Fibroblast of villous mesenchyme (primary cell): ENCODE measurements around the gene TRUB2. TPM values are rescaled to one million over a fixed set of nuclear protein-coding genes. Genes with fewer than 3 reads are reported as not detected.
"Not testable (repeated sequence)": the region's sequence is repeated elsewhere in the genome, so short reads cannot be mapped to it uniquely, and the experiment has no call there.

Source experiments
- DNase-seq: peaks from one replicate; pipeline ENCODE4 v3.0.0-alpha.2; 2010; ENCODE audit warnings: low read depth
- H3K4me3 ChIP-seq: 2 replicates; pipeline ENCODE4 v1.5.1; 2011; ENCODE audit warnings: low read depth, mild to moderate bottlenecking, low read length
- CTCF ChIP-seq: IDR thresholded peaks from 2 replicates; pipeline ENCODE4 v1.5.1; 2012; ENCODE audit warnings: low read depth, mild to moderate bottlenecking, low read length; ENCODE audit not compliant: insufficient read depth
- total RNA-seq: library from RNA; depleted of rRNA; stranded (reverse); fragments of >200 nt; gene quantifications from 2 replicates; pipeline ENCODE4 v1.2.3, GENCODE V29; 2012

TRUB2 gene
- total RNA-seq, 1 donor = 17.7 TPM

- no peak overlapping the region for H3K4me3 ChIP-seq
- no peak for TF ChIP-seq CTCF
- DNase-seq = no peak
Observed at GRCh38 chr9:128280084-128280622, 42.1 kb downstream of the TRUB2 start.

GRCh38 chr9:128279088-128280073 is 42.9 kb downstream of the TRUB2 start:
- not testable (repeated sequence) for H3K4me3 ChIP-seq
- peak; percentile 63 for DNase-seq

GRCh38 chr9:128276574-128277270 is 45.5 kb downstream of the TRUB2 start:
- DNase-seq = peak; percentile 54
- H3K4me3 ChIP-seq = peak overlapping the region; percentile 99
- no peak for TF ChIP-seq CTCF

- TF ChIP-seq CTCF = no peak
Observed at GRCh38 chr9:128276008-128276573, 46.2 kb downstream of the TRUB2 start, which contains the start of gene SWI5. TSS of gene SWI5 (plus strand) at chr9:128276276.

GRCh38 chr9:128275198-128276007 is 46.8 kb downstream of the TRUB2 start, which contains the start of gene GOLGA2:
TSS of gene GOLGA2 (minus strand) at chr9:128276007. CDS start at chr9:128275976, 31 bp downstream.
- peak; percentile 84 for DNase-seq
- TF ChIP-seq CTCF = no peak
- H3K4me3 ChIP-seq = peak within 1 kb of the TSS; percentile 99

More at GRCh38 chr9:128276008-128276573, 46.2 kb downstream of the TRUB2 start, which contains the start of gene SWI5:
- H3K4me3 ChIP-seq = peak within 1 kb of the TSS; percentile 99
- peak; percentile 99 for DNase-seq

GRCh38 chr9:128274245-128274644 is 48.0 kb downstream of the TRUB2 start:
- no peak for TF ChIP-seq CTCF
- no peak for DNase-seq
- H3K4me3 ChIP-seq = peak overlapping the region; percentile 99
